H1 (cell line): ENCODE measurements around the gene CHST3. TPM values are rescaled to one million over a fixed set of nuclear protein-coding genes. Genes with fewer than 3 reads are reported as not detected.

Experiments
- CTCF ChIA-PET: fragments of 300-600 bp; sonication (Branson Sonifier 250); formaldehyde crosslinking; loops from one replicate; lab custom pipeline; 2021; ENCODE audit not compliant: partially characterized antibody; lab: Charles Lee
- POLR2A ChIA-PET: fragments of 300-600 bp; sonication (Branson Sonifier 250); formaldehyde crosslinking; loops from one replicate; lab custom pipeline; 2021; ENCODE audit warnings: inconsistent platforms; ENCODE audit not compliant: partially characterized antibody; lab: Charles Lee
- DNase-seq, 2 experiments: peaks; one replicate each; pipeline versions ENCODE4 v3.0.0 to v3.0.0-alpha.2; 2010 to 2022; ENCODE audit warnings: low spot score in 2 of 2, low read depth in 1 of 2, mixed read lengths in 1 of 2
- FAIRE-seq: peaks from 2 replicates; lab custom pipeline; 2011; peaks lifted over from hg19 to GRCh38; lab: Jason Lieb, UNC
- H2AFZ ChIP-seq: 2 replicates; pipeline ENCODE4 v1.8.1; 2012; ENCODE audit warnings: low read length, inconsistent platforms
- H2AK5ac ChIP-seq: 2 replicates; pipeline ENCODE4 v1.6.1; 2013; ENCODE audit warnings: low read depth, low read length
- H2BK120ac ChIP-seq: replicated peaks from 2 replicates; pipeline ENCODE3; 2013; ENCODE audit warnings: low read depth, low read length, inconsistent platforms
- H2BK12ac ChIP-seq: 2 replicates; pipeline ENCODE4 v1.6.1; 2013; ENCODE audit warnings: low read depth, low read length
- H2BK15ac ChIP-seq: 2 replicates; pipeline ENCODE4 v1.6.1; 2013; ENCODE audit warnings: low read length
- H2BK20ac ChIP-seq: 2 replicates; pipeline ENCODE4 v1.6.1; 2013; ENCODE audit warnings: low read length
- H2BK5ac ChIP-seq: 2 replicates; pipeline ENCODE4 v1.6.1; 2013; ENCODE audit warnings: low read depth, low read length
- H3K14ac ChIP-seq: 2 replicates; pipeline ENCODE4 v1.6.1; 2013; ENCODE audit warnings: inconsistent platforms; ENCODE audit not compliant: insufficient read length
- H3K18ac ChIP-seq: 2 replicates; pipeline ENCODE4 v1.6.1; 2013; ENCODE audit warnings: low read length; ENCODE audit errors: extremely low read depth
- H3K23ac ChIP-seq: 2 replicates; pipeline ENCODE4 v1.6.1; 2013; ENCODE audit warnings: inconsistent platforms; ENCODE audit not compliant: insufficient read length
- H3K23me2 ChIP-seq: 2 replicates; pipeline ENCODE4 v1.6.1; 2013; ENCODE audit warnings: low read depth, low read length
- H3K27ac ChIP-seq: 2 replicates; pipeline ENCODE4 v1.6.1; 2011; ENCODE audit warnings: low read depth, low read length, inconsistent platforms
- H3K27me3 ChIP-seq, 4 experiments: replicated peaks in 1 of 4; 1 replicate in 1 of 4; 2 replicates in 3 of 4; pipeline versions ENCODE4 v1.6.1 to v1.8.1; 2011 to 2013; ENCODE audit warnings: low read length in 3 of 4, mild to moderate bottlenecking in 3 of 4, inconsistent platforms in 2 of 4, mixed read lengths in 2 of 4, moderate library complexity in 1 of 4; ENCODE audit not compliant: control insufficient read depth in 3 of 4, insufficient read depth in 3 of 4; ENCODE audit errors: extremely low read depth in 1 of 4
- H3K36me3 ChIP-seq, 4 experiments: 2 replicates each; pipeline versions ENCODE4 v1.6.1 to v1.8.1; 2011 to 2013; ENCODE audit warnings: mild to moderate bottlenecking in 4 of 4, low read length in 3 of 4, moderate library complexity in 2 of 4, control low read depth in 1 of 4, inconsistent platforms in 1 of 4; ENCODE audit not compliant: insufficient read depth in 4 of 4, control insufficient read depth in 2 of 4
- H3K4ac ChIP-seq: replicated peaks from 2 replicates; pipeline ENCODE3; 2013; ENCODE audit warnings: low read length, low read depth, mixed read lengths, inconsistent platforms; ENCODE audit not compliant: insufficient read length
- H3K4me1 ChIP-seq, 4 experiments: replicated peaks in 1 of 4; 1 replicate in 1 of 4; 2 replicates in 3 of 4; pipeline versions ENCODE4 v1.6.1 to v1.8.1; 2011 to 2013; ENCODE audit warnings: low read length in 3 of 4, inconsistent platforms in 2 of 4, mixed read lengths in 1 of 4; ENCODE audit not compliant: insufficient read depth in 4 of 4, control insufficient read depth in 3 of 4
- H3K4me2 ChIP-seq, 2 experiments: 2 replicates each; pipeline versions ENCODE4 v1.6.1 to v1.8.1; 2011 to 2013; ENCODE audit warnings: low read depth in 2 of 2, low read length in 2 of 2, control low read depth in 1 of 2, inconsistent platforms in 1 of 2, mild to moderate bottlenecking in 1 of 2; ENCODE audit not compliant: insufficient read depth in 1 of 2
- H3K4me3 ChIP-seq, 4 experiments: fragments of 200-600, 300-600 bp in 1 of 4; sonication (generic), shearing (Covaris generic), sonication (Bioruptor Twin) in 1 of 4; 2 replicates each; pipeline versions ENCODE4 v1.5.1 to v1.8.1; 2011 to 2016; ENCODE audit warnings: low read length in 4 of 4, low read depth in 3 of 4, control low read depth in 2 of 4, inconsistent platforms in 2 of 4, mild to moderate bottlenecking in 2 of 4, mixed read lengths in 1 of 4, moderate library complexity in 1 of 4; ENCODE audit not compliant: insufficient read depth in 2 of 4; ENCODE audit errors: extremely low read depth in 1 of 4
- H3K56ac ChIP-seq: replicated peaks from 2 replicates; pipeline ENCODE3; 2013; ENCODE audit warnings: low read depth, mild to moderate bottlenecking, mixed read lengths, low read length, inconsistent platforms; ENCODE audit not compliant: insufficient read length
- H3K79me1 ChIP-seq: 2 replicates; pipeline ENCODE4 v1.6.1; 2013; ENCODE audit warnings: low read depth, low read length, control low read depth
- H3K79me2 ChIP-seq, 2 experiments: 2 replicates each; pipeline versions ENCODE4 v1.6.1 to v1.8.1; 2012 to 2013; ENCODE audit warnings: low read length in 2 of 2, mild to moderate bottlenecking in 2 of 2, inconsistent platforms in 1 of 2; ENCODE audit not compliant: insufficient read depth in 2 of 2, control insufficient read depth in 1 of 2
- H3K9ac ChIP-seq, 4 experiments: replicated peaks in 1 of 4; 1 replicate in 1 of 4; 2 replicates in 3 of 4; pipeline versions ENCODE4 v1.6.1 to v1.8.1; 2011 to 2013; ENCODE audit warnings: low read depth in 3 of 4, low read length in 3 of 4, control low read depth in 2 of 4, mild to moderate bottlenecking in 2 of 4, moderate library complexity in 2 of 4, inconsistent platforms in 1 of 4; ENCODE audit errors: extremely low read depth in 1 of 4
- H3K9me3 ChIP-seq, 2 experiments: 2 replicates each; pipeline versions ENCODE4 v1.6.1 to v1.8.1; 2012 to 2013; ENCODE audit warnings: mild to moderate bottlenecking in 2 of 2, moderate library complexity in 2 of 2, control low read depth in 1 of 2, inconsistent platforms in 1 of 2, low read depth in 1 of 2, low read length in 1 of 2, mixed read lengths in 1 of 2; ENCODE audit not compliant: insufficient read depth in 2 of 2
- H4K20me1 ChIP-seq, 2 experiments: replicated peaks in 1 of 2; 2 replicates each; pipeline versions ENCODE3 to v1.8.1; 2011 to 2013; ENCODE audit warnings: inconsistent platforms in 2 of 2, low read length in 2 of 2, mild to moderate bottlenecking in 1 of 2; ENCODE audit not compliant: insufficient read depth in 2 of 2, control insufficient read depth in 1 of 2
- H4K5ac ChIP-seq: 2 replicates; pipeline ENCODE4 v1.6.1; 2013; ENCODE audit warnings: low read length, low read depth, mixed read lengths, inconsistent platforms; ENCODE audit not compliant: insufficient read length
- H4K8ac ChIP-seq: 2 replicates; pipeline ENCODE4 v1.8.0; 2013; ENCODE audit warnings: mild to moderate bottlenecking, moderate library complexity, low read length, inconsistent platforms; ENCODE audit not compliant: insufficient read depth; ENCODE audit errors: extremely low read depth
- H4K91ac ChIP-seq: replicated peaks from 2 replicates; pipeline ENCODE3; 2013; ENCODE audit warnings: low read length, mixed read lengths, inconsistent platforms; ENCODE audit not compliant: insufficient read length
- EP300 ChIP-seq, 2 experiments: IDR thresholded peaks; 1 replicate in 1 of 2; 2 replicates in 1 of 2; pipeline ENCODE4 v1.6.1; 2011 to 2012; ENCODE audit warnings: low read depth in 2 of 2, low read length in 2 of 2, mild to moderate bottlenecking in 2 of 2, borderline replicate concordance in 1 of 2, inconsistent platforms in 1 of 2, moderate library complexity in 1 of 2
- GTF2F1 ChIP-seq: IDR thresholded peaks from 2 replicates; pipeline ENCODE4 v1.6.1; 2012; ENCODE audit warnings: low read depth, low read length, improper control_type of control experiment, borderline replicate concordance
- WGBS, 2 experiments: shearing (Covaris generic) in 1 of 2; methylation state at CpG; one replicate each; pipeline versions ENCODE4 v1.1.6 to v1.1.7; 2013 to 2015; ENCODE audit warnings: low lambda C conversion rate in 2 of 2, mixed read lengths in 2 of 2, inconsistent platforms in 1 of 2, low coverage in 1 of 2, missing lambda C conversion rate in 1 of 2; ENCODE audit not compliant: insufficient replicate concordance in 2 of 2, insufficient coverage in 1 of 2, insufficient read length in 1 of 2; ENCODE audit errors: extremely low coverage in 1 of 2, missing lambda C conversion rate in 1 of 2; 5-methylcytosine and 5-hydroxymethylcytosine counted together
- polyA plus RNA-seq, 7 experiments: library from polyadenylated mRNA; depleted of rRNA in 3 of 7; stranded (reverse) in 5 of 7; unstranded in 2 of 7; fragments of >200 nt in 5 of 7; fragments of 200-250 nt in 2 of 7; gene quantifications; 1 replicate in 5 of 7; 2 replicates in 1 of 7; 4 replicates in 1 of 7; pipeline versions ENCODE4 v1.2.1 to v1.2.3, GENCODE V29; 2011 to 2013; ENCODE audit warnings: missing spikeins in 2 of 7, mixed read lengths in 2 of 7
- total RNA-seq: library from RNA; stranded (reverse); fragmentation: NEBNext Ultra II Directional; extraction: Animal tissue kit (Norgen Biotek cat#: 25700); gene quantifications from 2 replicates; pipeline ENCODE4 v1.2.1, GENCODE V29; 2021

The CHST3 gene
- total and polyA plus RNA-seq, 2 of the 8 experiments (the other 6 are each of a cell fraction or from before 2014, with no cell fraction given): 2.0 to 5.8 TPM

DNA sequence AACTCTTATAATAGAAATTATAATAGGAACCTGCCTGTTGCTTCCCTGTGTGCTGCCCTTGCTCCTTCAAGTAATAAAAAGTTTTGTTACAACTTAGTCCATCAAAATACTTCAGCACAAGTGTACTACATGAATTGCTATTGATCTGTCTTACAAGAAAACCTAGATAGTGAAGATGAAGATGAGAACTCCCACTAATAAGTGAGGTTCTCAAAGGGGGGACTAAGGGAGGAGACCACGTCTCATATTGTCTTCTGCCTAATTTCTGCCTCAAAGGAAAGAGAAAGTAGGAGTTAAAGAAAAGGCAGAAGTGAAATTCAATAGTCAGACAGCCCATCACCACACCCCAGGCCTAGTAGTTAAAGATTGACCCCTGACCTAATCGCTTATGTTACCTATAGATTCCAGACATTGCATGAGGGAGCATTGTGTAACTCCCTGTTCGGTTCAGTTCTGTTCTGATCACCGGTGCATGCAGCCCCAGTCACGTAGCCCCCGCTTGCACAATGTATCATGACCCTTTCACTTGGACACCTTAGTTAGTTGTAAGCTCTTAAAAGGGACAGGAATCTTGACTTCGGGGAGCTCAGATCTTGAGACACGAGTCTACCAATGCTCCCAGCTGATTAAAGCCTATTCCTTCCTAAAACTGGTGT is 18.2 kb upstream of the CHST3 start:
- H2BK120ac ChIP-seq: no peak overlapping the region
- no peak overlapping the region for H3K27ac ChIP-seq
- no peak overlapping the region for H4K91ac ChIP-seq
- H3K23ac ChIP-seq: no peak overlapping the region
- no peak overlapping the region for H3K4me2 ChIP-seq
- H2BK20ac ChIP-seq: no peak overlapping the region
- no peak overlapping the region for H3K4me3 ChIP-seq
- TF ChIP-seq EP300 (IDR thresholded peaks at IDR 0.05; ENCODE audit: borderline replicate concordance in 1 of 2, low read depth in 2 of 2, low read length in 2 of 2) (peak in 1 of 2 experiments; percentile 94; a peak in 1 of 3 replicates), GTF2F1 (no peak)
- no peak overlapping the region for H4K5ac ChIP-seq
- no peaks in the 10 kb centered on the region for H3K27me3 ChIP-seq
- H2AFZ ChIP-seq: no peak overlapping the region
- no peaks in the 10 kb centered on the region for H3K79me2 ChIP-seq
- no peak for FAIRE-seq
- no peaks in the 10 kb centered on the region for H3K23me2 ChIP-seq
- H2BK5ac ChIP-seq: no peak overlapping the region
- H2BK15ac ChIP-seq: no peak overlapping the region
- no peak overlapping the region for H3K14ac ChIP-seq
- no peak overlapping the region for H2AK5ac ChIP-seq
- no peaks in the 10 kb centered on the region for H3K79me1 ChIP-seq
- no peaks in the 10 kb centered on the region for H4K20me1 ChIP-seq
- peaks cover 28 to 36% of the 10 kb centered on the region in 2 experiments for H3K9me3 ChIP-seq
- no peak overlapping the region for H2BK12ac ChIP-seq
- WGBS, 2 experiments: 87% methylated on average over 8 of the region's 8 CpGs; no CpG with 5 or more reads in 1 of the 2 experiments
- H3K36me3 ChIP-seq: no peaks in the 10 kb centered on the region
- POLR2A ChIA-PET: no interaction called here
- no peak overlapping the region for H3K9ac ChIP-seq
- H3K4me1 ChIP-seq: no peaks in the 10 kb centered on the region
- no peak overlapping the region for H3K4ac ChIP-seq
- CTCF ChIA-PET: interaction anchor here (0.9 to 4.0 kb wide), 6 partner anchors 10 to 102 kb away, joined by 3 to 34 read pairs (median 5); no protein-coding TSS in a partner anchor
- no peak overlapping the region for H3K18ac ChIP-seq
- DNase-seq: no peak
- no peak overlapping the region for H4K8ac ChIP-seq
- H3K56ac ChIP-seq: no peak overlapping the region
